Activated CD8-positive, alpha-beta T cell treated with anti-CD3 and anti-CD28 coated beads for 36 hours (primary cell): ENCODE results near the gene MAP1LC3B2. TPM values are rescaled to one million over a fixed set of nuclear protein-coding genes. Genes with fewer than 3 reads are reported as not detected.

ENCODE experiments used
- ATAC-seq: fragments of 200-7000 bp; cut with Tn5 transposase; one replicate; pipeline ENCODE4 v1.10.0; 2021; ENCODE audit warnings: mild to moderate bottlenecking, moderate library complexity
- CTCF ChIA-PET: fragments of 350-600 bp; sonication (Branson Sonifier 250); formaldehyde crosslinking; loops from one replicate; lab custom pipeline; 2021; ENCODE audit warnings: antibody characterized with exemption; lab: Charles Lee
- POLR2A ChIA-PET: fragments of 350-600 bp; sonication (Branson Sonifier 250); formaldehyde crosslinking; loops from one replicate; lab custom pipeline; 2021; ENCODE audit warnings: antibody characterized with exemption; lab: Charles Lee
- DNase-seq: peaks from one replicate; pipeline ENCODE4 v3.0.0-alpha.2; 2020
- H3K27ac Mint-ChIP-seq: one replicate; pipeline ENCODE4 v1.8.0; 2021; ENCODE audit warnings: mild to moderate bottlenecking, mixed read lengths
- H3K27me3 Mint-ChIP-seq: one replicate; pipeline ENCODE4 v1.8.0; 2021; ENCODE audit warnings: mixed read lengths
- H3K36me3 Mint-ChIP-seq: one replicate; pipeline ENCODE4 v1.8.0; 2021; ENCODE audit warnings: low read depth, mixed read lengths
- H3K4me1 Mint-ChIP-seq: one replicate; pipeline ENCODE4 v1.8.0; 2021; ENCODE audit warnings: low read depth, mixed read lengths
- H3K4me3 Mint-ChIP-seq: one replicate; pipeline ENCODE4 v1.8.0; 2021; ENCODE audit warnings: mild to moderate bottlenecking, moderate library complexity, mixed read lengths
- H3K9me3 Mint-ChIP-seq: one replicate; pipeline ENCODE4 v1.8.0; 2021; ENCODE audit warnings: mixed read lengths
- CTCF ChIP-seq: fragments of 200-600 bp; IDR thresholded peaks from one replicate; pipeline ENCODE4 v1.8.0; 2022; ENCODE audit warnings: antibody characterized with exemption, mild to moderate bottlenecking
- intact Hi-C: fragments of 100-400 bp; cut with micrococcal nuclease; formaldehyde crosslinking; loops from one replicate; pipeline ENCODE4 v1.10.0; 2022
- total RNA-seq, 2 experiments: library from RNA; stranded (reverse); gene quantifications; one replicate each; pipeline ENCODE4 v1.2.3, GENCODE V29; 2021

The MAP1LC3B2 gene
- total RNA-seq, 2 experiments from 2014 or later, result 1.9 to 3.1 TPM

- ChIA-PET POLR2A (interaction anchor here (0.5 to 0.9 kb wide), 2 partner anchors 25 to 41 kb away, joined by 3 read pairs; no protein-coding TSS in a partner anchor), CTCF (interaction anchor here (0.7 to 2.3 kb wide), 16 partner anchors 9 to 602 kb away, joined by 3 to 15 read pairs (median 4); no protein-coding TSS in a partner anchor)
- no peaks in the 10 kb centered on the region for H3K27me3 Mint-ChIP-seq
- H3K4me1 Mint-ChIP-seq, result peaks cover 15% of the 10 kb centered on the region
- ATAC-seq (no peak), DNase-seq (peak; percentile 71)
- no peaks in the 10 kb centered on the region for H3K9me3 Mint-ChIP-seq
- H3K36me3 Mint-ChIP-seq, result no peaks in the 10 kb centered on the region
- no peak overlapping the region for H3K4me3 Mint-ChIP-seq
- peak; percentile 59 for TF ChIP-seq CTCF
- intact Hi-C loops, result loop anchor here (10.0 kb wide), 2 partner anchors 325 to 605 kb away; partner anchors contain the start of gene MED13L
- no peak overlapping the region for H3K27ac Mint-ChIP-seq
Measured at GRCh38 chr12:116599285-116600136, 40.3 kb downstream of the MAP1LC3B2 start.

- POLR2A ChIA-PET, result no interaction called here
Measured at GRCh38 chr12:116600959-116601918, 42.1 kb downstream of the MAP1LC3B2 start.

GRCh38 chr12:116601933-116602810 is 43.0 kb downstream of the MAP1LC3B2 start:
- H3K4me1 Mint-ChIP-seq, result peaks cover 10% of the 10 kb centered on the region
- no peak overlapping the region for H3K27ac Mint-ChIP-seq
- H3K36me3 Mint-ChIP-seq, result no peaks in the 10 kb centered on the region
- ChIA-PET POLR2A (no interaction called here), CTCF (interaction anchor here (1.5 to 2.3 kb wide), 3 partner anchors 299 to 460 kb away, joined by 5 to 10 read pairs (median 5); no protein-coding TSS in a partner anchor)
- no peak for DNase-seq
- intact Hi-C loops, result loop anchor here (10.0 kb wide), 1 partner anchor 607 kb away; no protein-coding TSS in a partner anchor
- H3K27me3 Mint-ChIP-seq, result no peaks in the 10 kb centered on the region
- no peak overlapping the region for H3K4me3 Mint-ChIP-seq
- TF ChIP-seq CTCF, result no peak
- ATAC-seq, result peak; percentile 38
- no peaks in the 10 kb centered on the region for H3K9me3 Mint-ChIP-seq

More at GRCh38 chr12:116600959-116601918, 42.1 kb downstream of the MAP1LC3B2 start:
- Mint-ChIP-seq H3K4me1 (peaks cover 10% of the 10 kb centered on the region), H3K27me3 (no peaks in the 10 kb centered on the region), H3K4me3 (no peak overlapping the region), H3K36me3 (no peaks in the 10 kb centered on the region), H3K27ac (no peak overlapping the region), H3K9me3 (no peaks in the 10 kb centered on the region)
- TF ChIP-seq CTCF, result no peak
- DNase-seq (peak; percentile 37), ATAC-seq (peak; percentile 85)
- intact Hi-C loops, result loop anchor here (10.0 kb wide), 1 partner anchor 606 kb away; no protein-coding TSS in a partner anchor
- CTCF ChIA-PET, result interaction anchor here (1.0 to 2.3 kb wide), 12 partner anchors 11 to 622 kb away, joined by 3 to 15 read pairs (median 5); no protein-coding TSS in a partner anchor

- CTCF ChIA-PET, result no interaction called here
- H3K36me3 Mint-ChIP-seq, result no peaks in the 10 kb centered on the region
- TF ChIP-seq CTCF, result no peak
- peaks cover 10% of the 10 kb centered on the region for H3K4me1 Mint-ChIP-seq
- H3K27ac Mint-ChIP-seq, result no peak overlapping the region
- H3K9me3 Mint-ChIP-seq, result no peaks in the 10 kb centered on the region
- DNase-seq (no peak), ATAC-seq (no peak)
- no peaks in the 10 kb centered on the region for H3K27me3 Mint-ChIP-seq
- POLR2A ChIA-PET, result no interaction called here
- no peak overlapping the region for H3K4me3 Mint-ChIP-seq
- intact Hi-C loops, result loop anchor here (10.0 kb wide), 1 partner anchor 609 kb away; no protein-coding TSS in a partner anchor
Measured at GRCh38 chr12:116603546-116604177, 44.5 kb downstream of the MAP1LC3B2 start.
